Measurements from ENCODE around the gene RNF4.
"Not testable (repeated sequence)": the region's sequence is repeated elsewhere in the genome, so short reads cannot be mapped to it uniquely, and the experiment has no call there.

The RNF4 gene

DNA sequence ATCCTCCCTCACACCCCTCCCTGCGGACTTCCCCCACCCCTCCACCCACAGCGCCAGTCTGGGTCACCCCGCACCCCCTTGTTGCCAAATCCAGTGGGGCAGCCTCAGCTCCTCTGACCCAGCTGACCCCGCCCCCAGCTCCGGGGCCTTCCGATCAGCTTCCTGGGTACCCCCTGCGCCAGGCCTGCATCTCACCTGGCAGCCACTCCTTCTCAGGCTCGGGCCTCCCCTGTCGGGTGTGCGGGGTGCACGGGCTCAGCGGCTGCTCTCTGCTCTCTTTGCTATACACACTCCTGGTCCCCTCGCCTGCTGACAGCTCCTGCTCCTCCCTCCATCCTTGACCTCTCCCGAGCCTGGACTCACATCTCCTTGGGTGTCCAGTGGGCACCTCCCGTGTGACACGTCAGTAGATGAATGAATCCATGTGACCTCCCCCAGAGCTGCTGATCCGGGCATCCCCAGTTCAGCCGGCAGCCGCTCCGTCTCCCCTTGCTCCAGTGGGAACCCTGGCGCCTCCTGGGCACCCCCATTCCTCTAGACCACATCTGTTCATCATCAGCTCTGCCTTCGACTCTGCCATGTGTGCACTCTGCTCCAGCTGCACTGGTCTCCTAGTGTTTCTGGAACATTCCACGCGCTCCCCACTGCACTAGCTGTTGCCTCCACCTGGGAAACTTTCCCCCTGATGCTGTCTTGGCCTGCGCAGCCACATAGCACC lies 40.3 kb upstream of the RNF4 start:
- H3K27me3 ChIP-seq (ENCODE audit: control insufficient read depth, insufficient read depth, low read length): no peaks in the 10 kb centered on the region

DNA sequence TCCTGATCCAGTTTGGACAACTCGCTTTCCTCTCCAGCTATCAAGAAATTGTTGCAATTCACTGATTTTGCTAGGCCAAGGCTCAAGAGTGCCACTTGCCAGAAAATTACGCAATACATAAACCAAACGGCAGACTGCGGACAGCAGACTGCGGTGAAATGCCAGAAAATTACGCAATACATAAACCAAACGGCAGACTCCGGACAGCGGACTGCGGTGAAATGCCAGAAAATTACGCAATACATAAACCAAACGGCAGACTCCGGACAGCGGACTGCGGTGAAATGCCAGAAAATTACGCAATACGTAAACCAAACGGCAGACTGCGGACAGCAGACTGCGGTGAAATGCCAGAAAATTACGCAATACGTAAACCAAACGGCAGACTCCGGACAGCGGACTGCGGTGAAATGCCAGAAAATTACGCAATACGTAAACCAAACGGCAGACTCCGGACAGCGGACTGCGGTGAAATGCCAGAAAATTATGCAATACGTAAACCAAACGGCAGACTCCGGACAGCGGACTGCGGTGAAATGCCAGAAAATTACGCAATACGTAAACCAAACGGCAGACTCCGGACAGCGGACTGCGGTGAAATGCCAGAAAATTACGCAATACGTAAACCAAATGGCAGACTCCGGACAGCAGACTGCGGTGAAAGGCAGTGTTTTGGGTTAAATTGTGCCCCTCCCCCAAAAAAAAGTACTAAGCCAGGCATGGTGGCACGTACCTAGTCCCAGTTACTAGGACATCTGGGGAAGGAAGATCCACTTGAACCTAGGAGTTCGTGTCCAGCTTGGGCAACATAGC lies 38.8 kb upstream of the RNF4 start:
- H3K9me3 ChIP-seq (replicated peaks; ENCODE audit: low read length); H3K4me2 ChIP-seq (ENCODE audit: low read length); H3K36me3 ChIP-seq (ENCODE audit: insufficient read depth, low read length); H3K4me3 ChIP-seq (ENCODE audit: low read length); H3K27me3 ChIP-seq (ENCODE audit: control insufficient read depth, insufficient read depth, low read length); H3K9ac ChIP-seq (ENCODE audit: low read depth, low read length): not testable (repeated sequence)
- H3K4me1 ChIP-seq (ENCODE audit: control insufficient read depth, insufficient read depth, low read length): peaks cover 13% of the 10 kb centered on the region

More for the DNA sequence above, 40.3 kb upstream of the RNF4 start:
- H3K4me2 ChIP-seq (ENCODE audit: low read length): no peak overlapping the region
- H3K9me3 ChIP-seq (replicated peaks; ENCODE audit: low read length): no peaks in the 10 kb centered on the region
- H3K9ac ChIP-seq (ENCODE audit: low read depth, low read length): no peak overlapping the region
- peaks cover 8% of the 10 kb centered on the region for H3K4me1 ChIP-seq (ENCODE audit: control insufficient read depth, insufficient read depth, low read length)
- no peaks in the 10 kb centered on the region for H3K36me3 ChIP-seq (ENCODE audit: insufficient read depth, low read length)
- no peak overlapping the region for H3K4me3 ChIP-seq (ENCODE audit: low read length)

DNA sequence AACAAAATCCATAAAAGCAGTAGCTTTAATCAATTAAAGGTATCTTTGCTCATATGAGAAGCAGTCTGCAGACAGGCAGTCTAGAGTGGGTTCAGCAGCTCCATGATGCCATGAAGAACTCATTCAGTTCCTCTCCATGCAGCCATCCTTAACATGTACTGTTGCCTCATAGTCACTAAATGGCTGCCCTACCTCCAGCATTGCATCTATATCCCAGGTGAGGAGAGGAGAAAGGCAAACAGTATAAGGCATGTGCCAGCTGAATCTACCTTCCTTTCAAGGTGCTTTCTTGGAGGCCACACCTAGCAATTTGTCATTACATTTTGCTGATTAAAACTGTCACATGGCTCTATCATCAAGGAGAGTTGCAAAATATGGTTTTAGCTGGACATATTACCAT lies 36.9 kb upstream of the RNF4 start:
- Histone ChIP-seq H3K27me3 (ENCODE audit: control insufficient read depth, insufficient read depth, low read length) (peaks cover 3% of the 10 kb centered on the region), H3K9me3 (replicated peaks; ENCODE audit: low read length) (no peaks in the 10 kb centered on the region)

DNA sequence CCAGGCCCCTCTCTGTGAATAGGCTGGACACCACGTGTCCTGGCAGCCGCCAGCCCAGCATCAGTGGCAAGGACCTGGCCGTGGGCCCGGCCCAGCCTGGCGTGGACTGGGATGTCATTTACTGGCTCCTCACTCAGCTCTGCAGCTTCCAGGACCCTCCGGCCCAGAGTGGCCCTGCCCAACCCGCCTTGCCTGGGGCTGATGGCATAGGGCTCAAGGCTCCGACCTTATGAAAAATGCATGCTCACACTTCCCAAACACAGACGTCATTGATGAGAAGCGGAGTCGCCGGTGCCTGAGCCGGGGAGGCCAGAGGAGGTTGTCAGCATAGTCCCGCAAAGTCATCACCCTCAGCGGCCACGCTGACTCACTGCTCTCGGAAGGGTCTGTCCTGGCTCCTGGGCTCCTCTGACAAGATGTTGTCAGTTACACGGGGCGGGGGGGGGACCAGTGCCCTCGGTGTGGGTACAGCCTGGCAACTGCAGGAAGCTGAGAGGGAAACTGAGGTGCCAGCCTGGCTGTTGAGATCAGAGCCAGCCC lies 35.8 kb upstream of the RNF4 start:
- H3K4me3 ChIP-seq (ENCODE audit: low read length): no peak overlapping the region
- H3K4me2 ChIP-seq (ENCODE audit: low read length): peak overlapping the region; percentile 58
- H3K4me1 ChIP-seq (ENCODE audit: control insufficient read depth, insufficient read depth, low read length): peaks cover 13% of the 10 kb centered on the region
- H3K9ac ChIP-seq (ENCODE audit: low read depth, low read length): peak overlapping the region; percentile 22
- H3K36me3 ChIP-seq (ENCODE audit: insufficient read depth, low read length): no peaks in the 10 kb centered on the region
- H3K27me3 ChIP-seq (ENCODE audit: control insufficient read depth, insufficient read depth, low read length): peaks cover 3% of the 10 kb centered on the region
- no peaks in the 10 kb centered on the region for H3K9me3 ChIP-seq (replicated peaks; ENCODE audit: low read length)

More for the DNA sequence above, 36.9 kb upstream of the RNF4 start:
- Histone ChIP-seq H3K4me1 (ENCODE audit: control insufficient read depth, insufficient read depth, low read length) (peaks cover 13% of the 10 kb centered on the region), H3K9ac (ENCODE audit: low read depth, low read length) (no peak overlapping the region), H3K4me3 (ENCODE audit: low read length) (no peak overlapping the region), H3K36me3 (ENCODE audit: insufficient read depth, low read length) (no peaks in the 10 kb centered on the region), H3K4me2 (ENCODE audit: low read length) (no peak overlapping the region)

DNA sequence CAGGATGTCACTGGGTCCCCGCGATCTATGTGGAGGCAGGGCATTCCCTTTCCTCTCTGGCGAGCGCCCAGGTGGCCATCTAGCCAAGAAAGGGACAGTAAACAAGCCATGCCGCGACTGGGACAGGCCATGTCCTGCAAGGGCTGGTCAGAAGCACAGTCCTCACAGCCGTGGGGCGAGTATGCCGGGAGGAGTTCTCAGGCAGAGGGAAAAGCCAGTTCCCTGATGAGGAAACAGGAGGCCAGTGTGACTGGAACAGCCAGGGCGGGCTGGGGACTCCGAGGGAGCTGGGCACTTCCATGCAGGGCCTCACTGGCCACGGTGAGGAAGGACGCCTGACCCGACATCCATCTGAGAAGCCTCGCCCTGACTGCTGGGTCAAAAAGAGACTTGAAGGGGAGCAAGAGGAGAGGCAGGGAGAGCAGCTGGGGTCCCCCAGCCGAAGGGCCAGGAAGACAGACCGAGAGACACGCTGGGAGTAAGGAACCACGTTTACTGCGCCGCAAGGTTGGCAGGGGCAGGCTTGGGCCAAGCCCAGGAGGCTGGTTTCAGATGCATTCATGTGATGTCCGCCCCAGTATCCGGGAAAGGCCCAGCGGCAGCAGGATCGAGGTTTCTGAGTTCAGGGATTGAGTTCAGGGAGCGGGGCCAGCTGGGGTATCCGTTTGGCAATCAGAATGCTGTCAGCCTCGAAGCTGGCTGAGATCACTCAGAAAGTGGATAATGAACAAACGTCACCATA lies 35.1 kb upstream of the RNF4 start:
- Histone ChIP-seq H3K9me3 (replicated peaks; ENCODE audit: low read length) (no peaks in the 10 kb centered on the region), H3K27me3 (ENCODE audit: control insufficient read depth, insufficient read depth, low read length) (peaks cover 3% of the 10 kb centered on the region), H3K4me3 (ENCODE audit: low read length) (no peak overlapping the region), H3K36me3 (ENCODE audit: insufficient read depth, low read length) (no peaks in the 10 kb centered on the region), H3K4me2 (ENCODE audit: low read length) (peak overlapping the region; percentile 58), H3K4me1 (ENCODE audit: control insufficient read depth, insufficient read depth, low read length) (peaks cover 13% of the 10 kb centered on the region), H3K9ac (ENCODE audit: low read depth, low read length) (peak overlapping the region; percentile 22)

DNA sequence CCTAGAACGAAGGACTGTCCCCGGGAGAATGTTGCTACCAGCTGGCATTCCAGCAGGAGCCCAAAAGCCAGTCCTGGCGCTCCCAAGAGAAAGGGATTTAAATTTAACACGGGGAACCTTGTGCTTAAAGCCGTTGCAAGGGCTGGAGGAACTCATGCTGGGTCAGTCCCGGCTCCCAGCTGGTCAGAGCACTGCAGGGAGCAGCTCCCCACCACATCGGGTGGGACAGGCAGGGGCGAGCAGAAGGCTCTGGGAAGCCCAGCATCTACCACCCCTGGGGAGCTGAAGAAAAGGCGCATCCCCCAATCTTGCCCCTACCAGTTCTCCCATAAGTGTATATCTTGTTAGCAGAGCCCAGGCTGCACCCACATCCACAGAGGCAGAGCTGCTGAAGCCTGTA lies 34.5 kb upstream of the RNF4 start:
- H3K9ac ChIP-seq (ENCODE audit: low read depth, low read length): no peak overlapping the region
- peaks cover 3% of the 10 kb centered on the region for H3K27me3 ChIP-seq (ENCODE audit: control insufficient read depth, insufficient read depth, low read length)
- peaks cover 13% of the 10 kb centered on the region for H3K4me1 ChIP-seq (ENCODE audit: control insufficient read depth, insufficient read depth, low read length)
- no peaks in the 10 kb centered on the region for H3K9me3 ChIP-seq (replicated peaks; ENCODE audit: low read length)
- no peaks in the 10 kb centered on the region for H3K36me3 ChIP-seq (ENCODE audit: insufficient read depth, low read length)
- no peak overlapping the region for H3K4me3 ChIP-seq (ENCODE audit: low read length)
- no peak overlapping the region for H3K4me2 ChIP-seq (ENCODE audit: low read length)

DNA sequence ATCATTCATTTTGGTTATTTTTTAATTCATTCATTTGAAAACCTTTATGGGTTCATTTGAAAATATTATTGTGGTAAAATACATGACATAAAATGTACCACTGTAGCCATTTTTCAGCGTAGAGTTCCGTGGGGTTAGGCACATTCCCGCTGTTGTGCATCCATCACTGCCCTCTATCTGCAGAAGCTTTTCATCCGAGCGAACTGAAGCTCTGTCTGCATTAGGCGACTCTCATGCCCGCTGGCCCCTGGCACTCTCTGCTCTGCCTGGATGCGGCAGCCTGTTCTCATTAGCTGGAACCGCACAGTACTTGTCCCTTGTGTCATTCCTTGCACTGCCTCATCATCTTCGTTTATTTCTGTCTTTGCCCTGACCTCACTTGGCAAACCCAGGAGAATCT lies 32.6 kb upstream of the RNF4 start:
- no peaks in the 10 kb centered on the region for H3K36me3 ChIP-seq (ENCODE audit: insufficient read depth, low read length)
- no peak overlapping the region for H3K4me2 ChIP-seq (ENCODE audit: low read length)
- H3K4me1 ChIP-seq (ENCODE audit: control insufficient read depth, insufficient read depth, low read length): peaks cover 13% of the 10 kb centered on the region
- H3K4me3 ChIP-seq (ENCODE audit: low read length): no peak overlapping the region
- no peaks in the 10 kb centered on the region for H3K9me3 ChIP-seq (replicated peaks; ENCODE audit: low read length)
- H3K9ac ChIP-seq (ENCODE audit: low read depth, low read length): no peak overlapping the region
- peaks cover 3% of the 10 kb centered on the region for H3K27me3 ChIP-seq (ENCODE audit: control insufficient read depth, insufficient read depth, low read length)

DNA sequence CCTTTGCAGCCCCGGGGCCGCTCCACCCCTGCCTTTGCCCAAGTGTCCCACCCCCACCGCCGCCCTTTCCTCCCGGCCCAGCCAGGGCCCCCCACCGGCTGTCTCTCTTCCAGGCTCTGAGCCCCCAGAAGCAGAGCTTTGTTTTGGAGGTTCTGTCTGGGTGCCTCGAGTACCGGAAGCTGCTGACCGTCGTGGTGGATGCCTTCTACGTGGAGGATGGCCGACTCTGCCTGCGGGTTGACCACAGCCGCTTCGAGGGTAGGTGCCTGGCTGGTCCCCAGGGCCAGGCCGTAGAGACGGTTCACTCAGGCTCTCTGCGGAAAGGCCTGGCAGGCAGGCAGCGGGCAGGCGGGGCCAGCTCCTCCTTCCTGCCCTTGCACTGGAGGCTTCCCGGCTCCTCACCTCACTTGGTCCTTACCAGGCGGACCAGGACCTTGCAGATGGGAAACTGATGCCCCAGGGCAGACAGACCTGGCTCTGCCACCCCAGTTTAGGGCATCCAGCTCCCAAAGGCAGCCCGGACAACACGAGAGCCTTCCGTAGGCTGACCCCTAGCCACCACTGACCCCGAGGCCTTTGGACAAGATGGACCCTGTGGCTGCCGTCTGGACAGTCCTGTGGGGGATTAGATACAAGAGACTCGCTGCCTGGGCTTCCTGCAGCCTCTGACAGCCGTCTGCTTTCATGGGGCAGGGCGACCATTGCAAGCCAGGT lies 32.0 kb upstream of the RNF4 start:
- no peak overlapping the region for H3K9ac ChIP-seq (ENCODE audit: low read depth, low read length)

DNA sequence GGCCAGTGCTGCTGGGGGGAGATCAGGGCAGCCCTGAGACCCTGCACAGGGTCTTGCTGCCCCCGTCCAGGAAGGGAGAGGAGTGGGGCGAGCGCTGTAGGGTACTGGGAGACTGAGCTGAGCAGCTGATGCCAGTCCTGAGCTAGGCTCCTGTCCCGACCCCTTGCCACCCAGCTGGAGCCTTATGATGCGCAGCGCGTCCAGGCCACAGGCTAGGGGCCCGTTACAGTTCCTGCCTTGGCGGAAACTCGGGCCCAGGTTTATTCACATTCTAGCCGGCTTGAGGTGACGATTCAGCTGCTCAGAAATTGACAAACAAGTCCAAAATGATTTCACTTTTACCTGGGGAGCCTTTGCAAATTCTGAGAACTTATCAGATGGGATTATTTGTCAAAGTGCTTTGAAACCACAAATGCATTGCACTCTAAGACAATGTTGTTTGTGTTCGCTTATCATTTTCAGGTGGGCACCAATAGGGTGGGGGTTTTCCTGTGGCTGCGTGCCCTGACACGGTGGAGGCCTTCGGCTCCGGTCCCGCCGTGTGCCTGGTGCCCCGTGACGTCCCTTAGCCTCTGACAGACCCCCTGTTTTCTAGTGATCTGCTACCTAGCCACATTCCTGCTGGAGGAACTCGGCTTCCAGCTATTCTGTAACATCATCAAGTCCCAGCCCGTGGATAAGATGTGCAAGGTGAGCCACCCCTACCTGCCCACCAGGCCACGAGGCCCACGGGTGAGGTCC lies 31.3 kb upstream of the RNF4 start:
- no peak overlapping the region for H3K4me2 ChIP-seq (ENCODE audit: low read length)
- H3K27me3 ChIP-seq (ENCODE audit: control insufficient read depth, insufficient read depth, low read length): peaks cover 3% of the 10 kb centered on the region
- peaks cover 13% of the 10 kb centered on the region for H3K4me1 ChIP-seq (ENCODE audit: control insufficient read depth, insufficient read depth, low read length)
- H3K9me3 ChIP-seq (replicated peaks; ENCODE audit: low read length): no peaks in the 10 kb centered on the region
- no peak overlapping the region for H3K9ac ChIP-seq (ENCODE audit: low read depth, low read length)
- H3K4me3 ChIP-seq (ENCODE audit: low read length): no peak overlapping the region
- no peaks in the 10 kb centered on the region for H3K36me3 ChIP-seq (ENCODE audit: insufficient read depth, low read length)

More for the DNA sequence above, 32.0 kb upstream of the RNF4 start:
- H3K4me2 ChIP-seq (ENCODE audit: low read length): no peak overlapping the region
- H3K4me1 ChIP-seq (ENCODE audit: control insufficient read depth, insufficient read depth, low read length): peaks cover 13% of the 10 kb centered on the region
- no peak overlapping the region for H3K4me3 ChIP-seq (ENCODE audit: low read length)
- H3K36me3 ChIP-seq (ENCODE audit: insufficient read depth, low read length): no peaks in the 10 kb centered on the region
- H3K9me3 ChIP-seq (replicated peaks; ENCODE audit: low read length): no peaks in the 10 kb centered on the region
- peaks cover 3% of the 10 kb centered on the region for H3K27me3 ChIP-seq (ENCODE audit: control insufficient read depth, insufficient read depth, low read length)

DNA sequence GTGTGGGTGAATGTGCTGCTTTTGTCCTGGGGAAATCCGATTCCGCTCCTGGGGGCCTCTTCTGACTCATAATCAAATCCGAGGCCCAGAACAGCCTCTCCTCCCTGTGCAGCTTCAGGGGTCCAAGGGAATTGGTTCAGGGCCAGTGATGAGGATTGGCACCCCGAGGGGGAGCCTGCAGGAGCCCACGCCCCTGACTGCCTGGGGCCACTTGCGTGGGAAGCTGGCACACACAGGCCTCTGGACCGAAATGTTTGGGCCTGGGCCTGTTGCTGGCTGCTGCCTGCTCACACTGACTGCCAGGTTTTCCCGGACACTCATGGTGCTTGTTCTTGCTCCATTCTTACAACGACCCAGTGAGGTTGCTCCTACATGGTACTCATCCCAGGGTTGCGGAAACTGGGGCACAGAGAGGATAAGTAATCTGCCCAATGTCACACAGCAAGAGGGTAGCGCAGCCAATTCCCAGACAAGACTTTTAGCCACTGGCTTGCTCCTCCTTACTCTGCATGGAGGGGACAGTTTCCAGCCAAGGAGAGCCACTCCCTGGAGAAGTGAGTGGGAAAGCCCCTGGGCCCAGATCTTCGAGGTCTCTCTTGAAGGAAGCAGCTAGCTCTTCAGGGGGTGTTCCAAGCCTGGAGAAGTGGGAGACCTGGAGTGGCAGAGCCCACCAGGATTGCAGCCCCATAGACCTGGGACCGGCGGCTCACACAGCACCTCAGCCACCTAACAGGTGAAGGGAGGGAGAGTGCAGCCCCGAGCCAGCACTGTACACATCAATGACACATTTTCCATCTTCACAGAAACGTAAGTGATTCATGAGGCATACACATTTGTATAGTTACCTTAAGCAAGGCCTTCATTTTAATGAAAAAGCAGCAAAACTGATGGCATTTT lies 29.8 kb upstream of the RNF4 start:
- Histone ChIP-seq H3K9me3 (replicated peaks; ENCODE audit: low read length) (no peaks in the 10 kb centered on the region), H3K4me1 (ENCODE audit: control insufficient read depth, insufficient read depth, low read length) (peaks cover under 1% of the 10 kb centered on the region), H3K4me3 (ENCODE audit: low read length) (no peak overlapping the region), H3K9ac (ENCODE audit: low read depth, low read length) (no peak overlapping the region), H3K27me3 (ENCODE audit: control insufficient read depth, insufficient read depth, low read length) (no peaks in the 10 kb centered on the region), H3K4me2 (ENCODE audit: low read length) (no peak overlapping the region), H3K36me3 (ENCODE audit: insufficient read depth, low read length) (no peaks in the 10 kb centered on the region)
